Upper lobe of left lung (tissue), 4 donors: ENCODE data around the gene FZD1.

Experiments used
- EP300 ChIP-seq, 4 donors: sonication (generic); formaldehyde crosslinking; IDR thresholded peaks; one replicate each; pipeline ENCODE4 v1.5.1; 2017; ENCODE audit warnings: antibody characterized with exemption in 4 of 4, control low read depth in 2 of 4
- POLR2A ChIP-seq, 4 donors: fragments of 450-650 bp; IDR thresholded peaks; one replicate each; pipeline ENCODE4 v1.5.1; 2016 to 2017; ENCODE audit warnings: antibody characterized with exemption in 4 of 4, mild to moderate bottlenecking in 2 of 4
- POLR2AphosphoS5 ChIP-seq, 2 donors: sonication (generic); formaldehyde crosslinking; IDR thresholded peaks; one replicate each; pipeline ENCODE4 v1.5.1; 2017; ENCODE audit warnings: antibody characterized with exemption in 2 of 2
- TF ChIP-seq, protein P1 (sequence below), 6 experiments: fragments of 450-650 bp in 4 of 6; fragments of 200-600 bp in 2 of 6; sonication (generic) in 2 of 6; IDR thresholded peaks; one replicate each; pipeline ENCODE4 v1.5.1; 2016 to 2019; ENCODE audit warnings: antibody characterized with exemption in 6 of 6

DNA sequence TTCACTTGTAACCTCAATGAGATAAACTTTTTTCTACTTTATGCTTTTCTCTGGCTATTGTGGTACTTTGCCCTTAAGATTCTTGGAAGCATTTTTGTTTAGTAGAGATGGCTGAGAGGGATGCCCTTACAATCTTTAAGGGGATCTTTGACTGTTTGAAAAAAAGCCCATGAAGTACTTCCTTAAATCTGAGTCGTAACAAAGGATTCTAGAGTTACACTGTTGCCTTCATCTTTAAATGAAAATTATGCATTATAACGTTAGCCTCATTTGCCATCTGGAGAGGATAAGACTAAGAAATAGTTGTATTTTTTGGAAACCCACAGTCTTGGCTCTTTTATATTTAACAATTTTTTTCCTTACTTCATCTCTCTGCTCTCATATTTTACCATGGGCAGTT lies 37.8 kb upstream of the FZD1 start:
- TF ChIP-seq, protein P1, sequence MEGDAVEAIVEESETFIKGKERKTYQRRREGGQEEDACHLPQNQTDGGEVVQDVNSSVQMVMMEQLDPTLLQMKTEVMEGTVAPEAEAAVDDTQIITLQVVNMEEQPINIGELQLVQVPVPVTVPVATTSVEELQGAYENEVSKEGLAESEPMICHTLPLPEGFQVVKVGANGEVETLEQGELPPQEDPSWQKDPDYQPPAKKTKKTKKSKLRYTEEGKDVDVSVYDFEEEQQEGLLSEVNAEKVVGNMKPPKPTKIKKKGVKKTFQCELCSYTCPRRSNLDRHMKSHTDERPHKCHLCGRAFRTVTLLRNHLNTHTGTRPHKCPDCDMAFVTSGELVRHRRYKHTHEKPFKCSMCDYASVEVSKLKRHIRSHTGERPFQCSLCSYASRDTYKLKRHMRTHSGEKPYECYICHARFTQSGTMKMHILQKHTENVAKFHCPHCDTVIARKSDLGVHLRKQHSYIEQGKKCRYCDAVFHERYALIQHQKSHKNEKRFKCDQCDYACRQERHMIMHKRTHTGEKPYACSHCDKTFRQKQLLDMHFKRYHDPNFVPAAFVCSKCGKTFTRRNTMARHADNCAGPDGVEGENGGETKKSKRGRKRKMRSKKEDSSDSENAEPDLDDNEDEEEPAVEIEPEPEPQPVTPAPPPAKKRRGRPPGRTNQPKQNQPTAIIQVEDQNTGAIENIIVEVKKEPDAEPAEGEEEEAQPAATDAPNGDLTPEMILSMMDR (IDR thresholded peaks at IDR 0.05): no peak
- TF ChIP-seq POLR2A (IDR thresholded peaks at IDR 0.05) (no peak), POLR2AphosphoS5 (IDR thresholded peaks at IDR 0.05) (no peak), EP300 (IDR thresholded peaks at IDR 0.05) (no peak)
